CD4-positive, alpha-beta T cell treated with Interleukin-17A for 4 hours (primary cell): ENCODE measurements around the gene KCNH5.

Source experiments
- DNase-seq: peaks from one replicate; pipeline ENCODE4 v3.0.0-alpha.2; 2020; ENCODE audit warnings: mixed read lengths

Gene KCNH5, protein sequence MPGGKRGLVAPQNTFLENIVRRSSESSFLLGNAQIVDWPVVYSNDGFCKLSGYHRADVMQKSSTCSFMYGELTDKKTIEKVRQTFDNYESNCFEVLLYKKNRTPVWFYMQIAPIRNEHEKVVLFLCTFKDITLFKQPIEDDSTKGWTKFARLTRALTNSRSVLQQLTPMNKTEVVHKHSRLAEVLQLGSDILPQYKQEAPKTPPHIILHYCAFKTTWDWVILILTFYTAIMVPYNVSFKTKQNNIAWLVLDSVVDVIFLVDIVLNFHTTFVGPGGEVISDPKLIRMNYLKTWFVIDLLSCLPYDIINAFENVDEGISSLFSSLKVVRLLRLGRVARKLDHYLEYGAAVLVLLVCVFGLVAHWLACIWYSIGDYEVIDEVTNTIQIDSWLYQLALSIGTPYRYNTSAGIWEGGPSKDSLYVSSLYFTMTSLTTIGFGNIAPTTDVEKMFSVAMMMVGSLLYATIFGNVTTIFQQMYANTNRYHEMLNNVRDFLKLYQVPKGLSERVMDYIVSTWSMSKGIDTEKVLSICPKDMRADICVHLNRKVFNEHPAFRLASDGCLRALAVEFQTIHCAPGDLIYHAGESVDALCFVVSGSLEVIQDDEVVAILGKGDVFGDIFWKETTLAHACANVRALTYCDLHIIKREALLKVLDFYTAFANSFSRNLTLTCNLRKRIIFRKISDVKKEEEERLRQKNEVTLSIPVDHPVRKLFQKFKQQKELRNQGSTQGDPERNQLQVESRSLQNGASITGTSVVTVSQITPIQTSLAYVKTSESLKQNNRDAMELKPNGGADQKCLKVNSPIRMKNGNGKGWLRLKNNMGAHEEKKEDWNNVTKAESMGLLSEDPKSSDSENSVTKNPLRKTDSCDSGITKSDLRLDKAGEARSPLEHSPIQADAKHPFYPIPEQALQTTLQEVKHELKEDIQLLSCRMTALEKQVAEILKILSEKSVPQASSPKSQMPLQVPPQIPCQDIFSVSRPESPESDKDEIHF

DNA sequence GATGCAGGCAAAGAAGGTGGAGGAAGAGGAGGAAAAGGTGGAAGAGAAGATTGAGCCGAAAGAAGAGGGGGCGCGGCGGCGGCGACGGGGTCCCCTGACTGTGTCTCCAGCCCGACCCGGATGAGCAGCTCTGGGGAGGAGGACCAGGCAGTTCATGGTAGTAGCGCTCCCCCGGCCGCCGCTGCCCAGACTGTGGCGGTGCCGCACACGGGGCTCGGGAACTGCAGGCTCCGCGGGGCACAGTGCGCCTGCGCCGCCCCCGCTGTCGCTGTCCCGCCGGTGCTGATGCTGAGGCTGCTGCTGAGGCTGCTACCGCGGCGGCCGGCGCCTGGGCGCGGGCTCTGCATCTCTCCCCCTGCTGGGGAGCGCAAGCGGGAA is at the start of gene KCNH5:
KCNH5 (minus strand) TSS at position 225 of the 378 bp plus-strand sequence. CDS start 272 bp downstream, outside the sequence.
- no peak for DNase-seq

DNA sequence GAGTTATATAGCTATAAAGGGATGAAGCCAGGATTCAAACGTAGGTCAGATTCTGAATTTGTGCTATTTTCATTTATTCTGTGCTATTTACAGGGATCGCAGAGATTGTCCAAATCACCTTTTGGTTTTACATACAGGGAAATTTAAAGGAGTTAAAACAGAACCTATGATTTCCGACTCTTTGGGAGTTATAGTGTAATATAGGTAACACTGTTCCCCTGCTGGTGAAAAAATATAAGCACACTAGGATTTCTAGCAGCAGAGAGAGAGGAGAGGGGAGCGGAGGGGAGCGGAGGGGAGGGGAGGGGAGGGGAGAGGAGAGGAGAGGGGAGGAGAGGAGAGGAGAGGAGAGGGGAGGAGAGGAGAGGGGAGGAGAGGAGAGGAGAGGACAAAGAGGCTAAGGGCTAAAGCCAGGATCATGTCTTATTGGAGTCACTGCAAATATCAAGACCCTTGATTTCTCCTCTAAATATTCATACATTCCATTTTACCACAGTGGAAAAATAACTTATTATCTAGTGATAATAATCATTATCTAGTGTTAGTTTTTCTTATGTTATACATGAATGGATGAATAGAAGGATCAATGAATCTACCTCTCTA is 46.2 kb upstream of the KCNH5 start:
- DNase-seq = no peak

DNA sequence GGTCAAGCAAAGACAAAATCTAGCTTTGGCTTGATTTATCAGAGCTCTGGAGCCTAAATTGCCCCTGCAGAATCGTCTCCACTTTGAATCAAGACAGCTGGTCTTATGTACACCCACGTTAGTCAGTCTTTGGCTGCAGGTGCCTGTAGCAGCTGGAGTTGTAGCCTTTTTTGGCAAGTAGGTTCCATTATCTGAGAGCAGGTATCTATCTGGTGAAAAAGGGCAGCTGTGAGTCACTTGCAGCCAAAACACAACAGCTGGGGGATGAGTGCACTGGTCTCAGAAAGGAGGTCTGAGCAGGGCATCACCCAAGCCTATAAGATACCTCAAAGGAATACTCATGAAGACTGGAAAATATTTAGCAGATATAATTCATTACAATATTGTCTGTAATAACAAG is 43.6 kb upstream of the KCNH5 start:
- no peak for DNase-seq

DNA sequence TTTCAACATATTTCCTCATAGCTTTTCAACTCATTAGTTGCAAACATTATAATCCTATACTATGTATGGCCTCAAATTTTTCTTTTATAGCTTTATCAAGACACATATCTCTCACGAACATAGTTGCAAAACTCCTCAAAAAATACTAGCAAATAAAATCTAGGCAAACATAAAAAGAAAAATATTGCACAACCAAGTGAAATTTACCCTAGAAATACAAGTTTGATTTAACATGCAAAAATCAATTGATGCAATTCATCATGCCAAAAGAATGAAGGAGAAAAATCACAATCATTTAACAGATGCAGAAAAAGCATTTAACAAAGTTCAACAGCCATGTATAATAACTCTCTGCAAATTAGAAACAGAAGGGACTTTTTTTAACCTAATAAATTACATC is 33.3 kb upstream of the KCNH5 start:
- DNase-seq = no peak

DNA sequence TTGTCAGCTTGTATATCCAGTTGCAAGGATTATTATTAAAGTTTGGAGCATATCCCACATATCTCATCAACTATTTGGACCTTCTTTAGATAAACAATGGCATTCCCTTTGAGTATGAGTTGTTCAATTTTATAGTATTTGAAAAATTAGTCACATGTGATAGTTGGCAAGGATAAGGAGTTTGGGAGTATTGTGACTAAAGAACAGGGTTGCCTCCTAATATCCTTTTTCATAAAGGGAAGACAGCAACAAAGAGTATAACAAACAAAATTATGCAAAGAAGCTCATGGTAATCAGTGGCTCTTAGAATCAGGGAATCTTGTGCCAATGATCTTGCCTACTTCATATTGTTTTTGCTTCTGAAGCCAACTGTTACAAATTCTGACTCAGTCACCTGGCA is 31.2 kb upstream of the KCNH5 start:
- DNase-seq = no peak

DNA sequence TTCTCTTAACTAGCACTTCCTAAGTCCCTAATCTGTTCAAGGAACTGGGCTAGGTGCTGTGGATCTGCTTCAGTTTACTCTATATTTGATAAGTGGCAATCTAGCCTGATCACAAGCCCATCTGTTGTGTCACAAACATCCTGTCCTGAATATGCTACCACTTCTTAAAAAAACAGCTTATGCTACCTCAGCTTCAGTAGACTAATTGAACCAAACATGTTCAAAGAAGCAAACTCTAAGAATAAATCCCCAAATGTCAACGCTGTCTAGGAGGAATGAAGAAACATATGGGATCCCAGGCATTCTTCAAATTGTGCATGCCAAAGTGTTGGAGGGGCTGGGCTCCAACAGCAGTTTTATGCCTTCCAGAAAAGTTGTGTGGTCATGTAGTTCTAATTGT is 10.4 kb upstream of the KCNH5 start:
- DNase-seq = no peak

DNA sequence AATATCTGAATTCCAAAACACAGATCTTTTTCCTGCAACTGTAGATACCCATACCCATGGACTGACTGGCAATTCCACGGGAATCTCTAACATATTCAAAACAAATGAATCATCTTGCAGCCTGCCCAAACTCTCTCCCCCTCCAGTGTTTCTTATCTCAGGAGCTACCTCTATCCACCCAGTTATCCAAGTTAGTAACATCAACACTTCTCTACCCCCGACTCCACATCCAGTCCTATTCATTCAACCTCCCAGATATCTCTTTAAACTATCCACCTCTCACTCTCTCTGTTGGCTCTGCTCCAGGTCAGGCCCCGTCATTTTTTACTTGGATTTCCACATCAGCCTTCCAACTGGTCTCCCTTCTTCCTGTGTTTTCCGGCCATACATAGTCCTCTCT is 6.7 kb upstream of the KCNH5 start:
- DNase-seq = no peak

DNA sequence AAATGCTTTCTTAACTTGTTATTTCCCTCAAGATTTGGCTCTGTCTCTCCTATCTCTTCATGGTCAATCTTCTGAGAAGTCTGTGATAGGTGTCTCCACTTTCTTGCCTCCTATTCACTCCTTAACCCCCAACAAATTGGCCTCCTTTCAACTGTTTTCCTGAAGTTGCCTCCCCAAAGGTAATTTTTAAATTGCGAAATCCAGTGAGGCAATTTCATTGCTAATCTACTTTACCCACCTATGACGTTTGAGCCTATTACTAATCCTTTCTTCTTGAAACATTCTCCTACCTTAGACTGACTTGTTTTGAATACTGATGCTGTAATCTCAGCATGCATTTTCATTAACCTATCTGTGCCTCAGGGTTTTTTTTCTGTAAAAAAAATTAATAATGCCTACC is 6.0 kb upstream of the KCNH5 start:
- no peak for DNase-seq

DNA sequence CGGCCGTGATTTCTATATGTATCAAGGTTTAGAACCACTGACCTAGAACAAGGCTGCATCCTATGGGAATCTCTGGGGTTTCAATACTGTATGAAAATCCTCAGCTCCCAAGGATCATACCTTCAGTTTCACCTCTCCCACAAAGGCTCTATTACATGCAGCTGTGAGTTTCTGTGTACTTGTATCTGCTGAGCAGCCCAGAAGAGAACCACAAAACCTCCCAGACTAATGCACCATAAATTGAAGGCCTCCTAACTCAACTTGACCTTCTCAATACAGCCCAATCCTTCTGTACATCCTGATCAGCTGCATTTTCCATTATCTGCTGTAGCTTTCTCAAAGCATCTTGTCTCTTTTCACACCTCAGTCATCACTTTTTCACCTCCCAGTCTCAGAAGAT is 5.4 kb upstream of the KCNH5 start:
- DNase-seq = no peak

DNA sequence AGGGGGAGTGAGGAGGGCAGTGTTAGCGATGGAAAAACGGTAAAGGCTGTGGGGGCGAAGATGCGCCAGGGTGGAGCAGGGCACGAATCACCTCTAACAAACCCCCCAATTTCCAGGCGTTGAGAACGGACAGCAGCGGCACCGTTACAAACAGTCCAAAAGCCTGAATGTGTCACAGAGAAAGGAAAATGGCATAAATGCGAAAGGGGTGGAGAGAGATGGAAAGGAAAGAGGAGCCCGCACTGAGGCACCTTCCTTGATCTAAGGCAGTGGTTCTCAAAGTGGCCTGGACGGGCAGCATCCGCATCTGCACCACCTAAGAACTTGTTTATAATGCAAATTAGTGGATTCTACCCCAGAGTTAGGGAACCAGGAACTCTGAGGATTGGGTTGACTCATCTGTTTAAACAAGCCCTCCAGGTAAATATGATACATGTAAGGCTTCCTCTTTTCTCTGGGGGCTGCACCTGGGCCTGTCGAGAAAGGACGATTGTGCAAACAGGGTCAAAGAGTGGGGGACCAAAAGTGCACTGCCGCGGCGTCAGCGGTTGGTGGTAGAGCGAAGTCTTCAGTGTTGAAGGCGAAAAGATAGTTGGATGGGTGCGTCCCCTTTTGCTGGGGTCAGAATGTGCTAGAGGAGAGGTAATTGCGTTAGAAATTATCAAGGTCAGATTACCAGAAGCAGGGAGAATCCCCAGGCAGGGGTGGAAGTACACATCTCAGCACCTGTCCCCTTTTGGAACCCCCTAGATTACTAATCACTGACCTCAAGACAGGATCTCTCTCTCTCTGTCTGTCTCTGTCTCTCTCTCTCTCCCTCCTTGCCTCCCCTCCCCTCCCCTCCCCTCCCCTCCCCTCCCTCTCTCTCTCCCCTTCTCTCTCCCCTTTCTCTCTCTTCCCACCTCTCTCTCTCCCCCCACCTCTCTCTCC is 1.3 kb upstream of the KCNH5 start:
- DNase-seq = no peak

DNA sequence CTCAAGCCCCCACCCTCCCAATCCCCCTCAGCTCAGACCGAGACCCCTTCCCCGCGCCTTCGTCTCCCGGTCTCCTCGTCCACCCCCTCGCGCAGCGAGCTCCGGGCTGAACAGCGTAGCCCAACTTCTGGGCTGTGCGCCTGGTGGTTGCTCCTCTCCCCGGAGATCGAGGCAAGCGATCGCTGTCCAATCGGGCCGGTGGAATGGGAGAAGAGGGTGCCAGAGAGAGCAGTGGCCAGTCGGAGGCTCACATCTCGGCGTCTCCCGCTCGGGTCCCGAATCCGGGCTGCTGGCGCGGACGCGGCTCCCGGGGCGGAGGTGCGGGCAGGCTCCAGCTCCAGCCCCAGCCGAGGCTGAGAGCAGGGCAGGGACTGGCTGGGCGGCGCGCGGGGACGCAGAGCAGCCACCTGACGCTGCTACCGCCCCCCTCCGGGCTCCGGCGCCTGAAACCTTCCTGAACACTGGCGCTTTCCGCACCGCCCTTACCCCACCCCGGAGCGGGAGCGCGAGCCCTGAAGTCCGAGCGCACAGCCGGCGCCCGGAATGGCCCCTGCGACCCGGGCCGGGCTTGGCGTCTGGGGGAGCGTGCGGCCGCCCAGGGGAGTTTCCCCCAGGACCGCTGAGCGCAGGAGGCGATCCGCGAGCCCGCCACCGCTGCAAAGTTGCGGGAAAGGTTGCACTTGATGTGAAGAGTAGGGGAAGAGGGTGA is 508 bp upstream of the KCNH5 start:
- DNase-seq = no peak

DNA sequence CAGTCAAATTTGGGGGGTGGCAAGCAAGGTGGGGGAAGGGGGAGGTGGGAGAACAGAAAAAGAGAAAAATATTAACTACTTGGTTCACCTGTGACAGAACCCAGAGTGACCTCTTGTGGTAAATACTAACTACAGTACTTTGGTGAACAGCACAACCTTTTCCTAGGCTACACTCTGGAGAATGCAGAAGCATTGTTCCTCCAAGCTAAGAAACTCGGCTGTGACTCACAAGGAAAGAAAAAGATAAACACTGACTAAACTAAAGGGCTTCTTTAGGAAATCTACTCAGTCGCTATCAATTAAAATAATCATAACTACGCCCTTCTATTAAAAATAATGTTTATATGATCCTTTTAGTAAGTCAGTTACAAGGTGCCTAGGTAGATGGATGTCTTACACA is 5.4 kb downstream of the KCNH5 start:
- DNase-seq = no peak

DNA sequence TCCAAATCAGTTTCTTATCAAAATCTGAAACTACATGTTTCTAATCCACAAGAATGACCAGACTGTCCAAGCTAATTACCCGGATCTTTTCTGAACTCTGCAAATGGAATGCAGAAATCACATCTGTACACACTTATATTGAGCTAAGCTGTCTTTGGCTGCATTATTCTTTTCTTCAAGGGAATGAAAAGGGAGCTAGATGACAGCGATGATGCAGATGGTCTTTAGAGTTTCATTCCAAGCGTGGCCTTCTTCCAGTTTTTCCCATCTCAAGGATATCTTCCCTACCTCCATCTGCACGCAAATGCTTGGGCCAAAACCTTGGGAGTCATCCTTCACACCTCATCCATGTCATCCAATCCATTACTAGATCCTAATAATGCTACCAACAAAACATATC is 12.6 kb downstream of the KCNH5 start:
- DNase-seq = no peak

DNA sequence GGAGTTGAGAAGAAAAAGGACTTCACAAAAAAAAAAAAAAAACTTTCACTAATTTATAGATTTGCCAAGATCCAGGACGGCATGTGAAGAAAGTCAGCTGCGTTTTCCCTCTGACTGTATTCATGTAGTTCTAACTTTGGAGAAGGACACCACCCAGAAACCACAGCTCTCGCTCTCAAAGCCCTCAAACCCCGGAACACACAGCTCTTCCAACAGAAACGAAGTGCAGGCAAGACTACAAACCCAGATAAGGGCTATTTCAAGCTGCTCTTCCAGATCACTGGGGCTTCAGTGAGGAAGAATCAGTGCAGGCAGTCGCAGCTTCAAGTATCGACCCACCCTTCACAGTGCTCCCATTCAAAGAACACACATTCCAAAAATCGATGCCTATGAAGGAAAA is 13.2 kb downstream of the KCNH5 start:
- no peak for DNase-seq

DNA sequence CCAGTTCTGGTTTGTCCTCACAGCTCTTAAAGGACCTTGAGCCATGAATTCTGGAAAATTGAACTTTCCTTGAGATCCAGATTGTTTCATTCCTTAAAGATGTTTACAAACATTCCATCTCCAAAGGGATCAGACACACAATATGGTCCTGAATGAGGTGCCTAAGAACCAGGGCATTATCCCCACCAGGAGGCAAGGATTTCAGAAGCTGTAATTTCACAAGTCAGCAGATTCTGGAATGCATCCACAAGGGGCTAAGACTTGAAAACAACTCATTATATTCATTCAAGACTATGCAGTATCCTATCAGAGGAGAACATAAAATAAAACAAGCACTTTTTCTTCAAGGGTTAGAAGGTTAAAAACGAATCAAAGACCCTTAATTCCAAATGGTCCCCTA is 15.1 kb downstream of the KCNH5 start:
- no peak for DNase-seq

DNA sequence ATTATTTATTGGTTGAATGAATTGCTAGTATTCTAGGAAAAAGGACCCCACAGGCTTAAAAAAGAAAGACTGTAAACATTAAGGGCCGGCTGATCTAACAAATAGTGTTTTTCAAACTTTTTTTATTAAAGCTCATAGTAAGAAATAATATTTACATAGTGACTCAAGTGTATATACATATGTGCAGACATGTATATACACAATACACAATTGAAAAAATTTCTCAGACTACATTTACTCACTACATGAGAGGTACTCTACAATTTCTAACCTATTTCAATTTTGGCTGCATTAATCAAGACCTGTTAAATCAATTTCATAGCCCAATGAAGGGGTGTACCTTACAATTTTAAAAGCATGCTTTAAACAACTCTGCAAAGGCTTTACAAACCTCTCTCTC is 17.5 kb downstream of the KCNH5 start:
- DNase-seq = no peak

DNA sequence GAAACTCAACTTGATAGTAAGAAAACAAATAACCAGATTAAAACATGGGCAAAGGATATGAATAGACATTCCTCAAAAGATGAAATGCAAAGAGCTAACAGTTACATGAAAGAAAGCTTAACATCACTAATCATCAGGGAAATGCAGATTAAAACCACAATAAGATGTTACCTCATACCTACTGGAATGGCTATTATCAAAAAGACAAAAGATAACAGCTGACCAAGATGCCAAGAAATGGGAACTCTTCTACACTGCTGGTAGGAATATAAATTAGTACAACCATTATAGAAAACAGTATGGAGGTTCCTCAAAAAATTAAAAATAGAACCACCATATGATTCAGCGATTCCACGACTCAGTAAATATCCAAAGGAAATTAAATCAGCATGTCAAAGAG is 18.8 kb downstream of the KCNH5 start:
- no peak for DNase-seq

DNA sequence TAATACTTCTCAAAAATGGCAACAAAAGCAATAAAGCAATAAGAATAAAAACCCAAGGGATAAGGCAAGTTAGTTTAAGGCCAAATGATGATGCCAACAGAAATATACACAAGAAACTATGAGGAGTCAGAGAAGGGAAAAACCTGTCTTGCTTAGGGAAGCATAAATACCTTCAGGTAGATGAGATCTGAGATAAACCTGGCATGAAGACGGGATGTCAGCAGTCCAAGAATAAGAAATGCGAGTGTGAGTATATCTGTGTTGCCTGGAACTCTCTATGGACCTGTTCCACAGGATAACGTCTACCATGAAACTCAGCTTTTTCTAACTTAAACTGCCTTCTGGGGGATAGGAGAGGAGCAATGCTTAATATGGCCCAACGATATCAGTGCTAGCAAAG is 30.6 kb downstream of the KCNH5 start:
- no peak for DNase-seq

DNA sequence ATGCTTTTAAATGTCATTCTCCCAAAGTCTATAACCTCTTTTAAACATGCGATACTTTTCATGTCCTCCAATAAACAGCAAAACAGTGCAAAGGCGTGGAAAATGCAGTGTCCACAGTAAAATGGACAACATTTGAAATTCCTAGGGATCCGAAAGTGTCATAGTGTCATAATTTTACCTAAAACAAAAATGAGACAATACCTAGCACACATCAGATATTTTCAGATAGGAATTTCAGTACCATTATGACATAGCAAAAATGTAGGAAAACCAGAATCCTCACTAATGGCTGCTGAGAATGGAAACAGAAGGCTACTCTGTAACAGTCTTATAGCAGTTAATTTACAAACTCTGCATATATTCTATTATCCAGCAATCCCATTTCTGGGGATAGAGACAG is 33.1 kb downstream of the KCNH5 start:
- DNase-seq = no peak

DNA sequence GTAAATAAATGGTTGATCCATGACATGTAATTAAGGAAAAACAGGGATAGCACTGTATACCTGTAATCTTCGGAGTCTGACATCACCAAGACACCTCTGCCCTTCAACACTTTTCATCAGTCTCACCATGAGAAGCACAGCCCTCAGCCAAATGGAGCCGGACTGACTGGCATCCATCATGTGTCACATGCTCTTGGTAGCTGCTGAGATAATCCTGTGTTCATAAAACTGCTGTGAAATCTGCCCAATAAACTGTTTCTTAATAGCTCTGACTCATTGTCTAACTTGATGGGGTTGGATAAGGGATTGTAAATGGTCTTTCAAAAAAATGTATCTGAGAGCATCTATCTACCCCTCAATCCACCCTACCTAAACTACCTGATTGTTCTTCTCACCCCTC is 33.6 kb downstream of the KCNH5 start:
- DNase-seq = no peak

DNA sequence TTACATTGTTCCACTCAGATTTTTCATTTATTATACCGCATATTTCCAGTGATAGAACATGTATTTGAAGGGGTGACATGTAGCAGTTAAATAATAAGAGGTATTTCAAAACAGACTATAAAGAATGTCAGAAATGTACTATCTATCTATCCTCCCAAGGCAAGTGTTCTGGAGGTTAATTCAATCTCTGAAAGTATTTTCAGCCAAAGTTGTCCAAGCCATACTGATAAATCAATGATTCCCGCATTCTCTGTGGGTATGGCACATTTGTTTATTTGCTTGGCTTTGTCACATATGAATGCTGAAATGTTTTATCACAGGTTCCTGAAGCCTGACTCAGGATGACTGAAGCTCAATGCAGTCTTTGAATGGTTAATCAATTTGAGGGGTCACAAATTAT is 35.8 kb downstream of the KCNH5 start:
- no peak for DNase-seq

DNA sequence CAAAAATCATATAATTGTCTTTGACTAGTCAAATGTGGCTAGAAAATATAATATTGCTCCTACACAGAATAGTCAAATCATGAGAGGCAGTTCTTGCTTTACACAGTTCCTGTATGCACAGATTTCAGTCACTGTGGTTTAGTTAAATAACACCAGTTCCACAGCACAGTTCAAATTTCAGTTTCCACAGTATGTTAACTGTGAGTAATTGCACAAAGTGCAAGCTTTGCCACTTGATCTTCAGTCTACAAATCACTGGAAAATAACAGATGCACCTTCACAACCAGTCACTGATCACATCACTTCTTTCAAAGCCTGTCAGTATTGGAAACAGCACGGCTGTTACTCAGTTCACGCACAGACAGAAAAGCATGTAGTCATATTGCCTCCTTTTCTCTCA is 38.7 kb downstream of the KCNH5 start:
- no peak for DNase-seq
